Astrocyte of the spinal cord (primary cell): ENCODE measurements around the gene CLSTN3.

Experiments used
- DNase-seq: peaks from one replicate; pipeline ENCODE4 v3.0.0; 2011; ENCODE audit warnings: low read depth, low spot score
- H3K4me3 ChIP-seq: 2 replicates; pipeline ENCODE4 v1.5.1; 2011; ENCODE audit warnings: low read depth, mild to moderate bottlenecking, low read length, moderate library complexity
- in situ Hi-C: cut with HindIII; loops from 2 replicates; pipeline ENCODE4 v1.10.0; 2017; ENCODE audit warnings: low sequenced_read_pairs
- TF ChIP-seq, protein P1 (sequence below): IDR thresholded peaks from 2 replicates; pipeline ENCODE4 v1.5.1; 2012; ENCODE audit warnings: low read depth, mild to moderate bottlenecking, low read length, inconsistent platforms

The CLSTN3 gene

DNA sequence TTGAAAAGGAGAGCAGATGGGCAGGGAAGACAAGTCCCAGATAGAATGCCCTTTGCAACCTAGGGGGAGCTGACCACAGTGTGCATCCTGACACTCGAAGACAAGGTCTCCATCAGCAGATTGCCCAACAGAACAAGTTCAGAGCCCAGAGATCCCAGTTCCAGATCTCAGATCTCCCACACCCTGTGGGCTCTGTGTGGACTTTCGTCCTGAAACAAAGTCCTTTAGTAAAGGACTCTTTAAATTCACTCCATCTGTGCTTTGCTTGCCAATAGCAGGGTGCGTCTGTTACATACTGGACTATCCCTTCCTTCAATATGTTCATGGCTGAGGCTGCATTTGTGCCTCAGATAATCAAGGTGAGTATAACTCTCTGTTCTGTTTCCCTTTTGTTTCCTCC lies 12.5 kb upstream of the CLSTN3 start:
- H3K4me3 ChIP-seq, result no peak overlapping the region
- in situ Hi-C loops, result no loop called here
- TF ChIP-seq, protein P1, sequence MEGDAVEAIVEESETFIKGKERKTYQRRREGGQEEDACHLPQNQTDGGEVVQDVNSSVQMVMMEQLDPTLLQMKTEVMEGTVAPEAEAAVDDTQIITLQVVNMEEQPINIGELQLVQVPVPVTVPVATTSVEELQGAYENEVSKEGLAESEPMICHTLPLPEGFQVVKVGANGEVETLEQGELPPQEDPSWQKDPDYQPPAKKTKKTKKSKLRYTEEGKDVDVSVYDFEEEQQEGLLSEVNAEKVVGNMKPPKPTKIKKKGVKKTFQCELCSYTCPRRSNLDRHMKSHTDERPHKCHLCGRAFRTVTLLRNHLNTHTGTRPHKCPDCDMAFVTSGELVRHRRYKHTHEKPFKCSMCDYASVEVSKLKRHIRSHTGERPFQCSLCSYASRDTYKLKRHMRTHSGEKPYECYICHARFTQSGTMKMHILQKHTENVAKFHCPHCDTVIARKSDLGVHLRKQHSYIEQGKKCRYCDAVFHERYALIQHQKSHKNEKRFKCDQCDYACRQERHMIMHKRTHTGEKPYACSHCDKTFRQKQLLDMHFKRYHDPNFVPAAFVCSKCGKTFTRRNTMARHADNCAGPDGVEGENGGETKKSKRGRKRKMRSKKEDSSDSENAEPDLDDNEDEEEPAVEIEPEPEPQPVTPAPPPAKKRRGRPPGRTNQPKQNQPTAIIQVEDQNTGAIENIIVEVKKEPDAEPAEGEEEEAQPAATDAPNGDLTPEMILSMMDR, result no peak
- DNase-seq, result no peak

DNA sequence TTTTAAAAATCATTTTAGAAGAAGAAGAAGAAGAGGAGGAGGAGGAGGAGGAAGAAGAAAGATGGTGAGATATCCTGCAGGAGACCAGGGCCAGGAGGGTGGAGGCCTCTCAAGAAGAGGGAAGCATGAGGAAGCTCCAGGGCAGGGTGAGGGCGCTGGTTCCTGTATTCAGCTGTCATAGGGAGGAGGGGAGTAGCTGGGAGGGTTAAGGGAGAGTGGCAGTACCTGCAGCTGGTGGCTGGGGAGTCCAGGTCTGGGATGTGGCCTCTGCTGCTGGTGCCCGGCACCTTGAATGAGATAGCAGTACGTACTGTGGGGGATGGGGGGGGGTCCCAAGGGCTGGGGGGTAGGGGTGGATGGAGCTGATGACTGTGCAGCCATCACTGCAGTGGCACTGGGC lies 11.3 kb upstream of the CLSTN3 start:
- no peak overlapping the region for H3K4me3 ChIP-seq
- TF ChIP-seq, protein P1, result no peak
- in situ Hi-C loops, result no loop called here
- no peak for DNase-seq

DNA sequence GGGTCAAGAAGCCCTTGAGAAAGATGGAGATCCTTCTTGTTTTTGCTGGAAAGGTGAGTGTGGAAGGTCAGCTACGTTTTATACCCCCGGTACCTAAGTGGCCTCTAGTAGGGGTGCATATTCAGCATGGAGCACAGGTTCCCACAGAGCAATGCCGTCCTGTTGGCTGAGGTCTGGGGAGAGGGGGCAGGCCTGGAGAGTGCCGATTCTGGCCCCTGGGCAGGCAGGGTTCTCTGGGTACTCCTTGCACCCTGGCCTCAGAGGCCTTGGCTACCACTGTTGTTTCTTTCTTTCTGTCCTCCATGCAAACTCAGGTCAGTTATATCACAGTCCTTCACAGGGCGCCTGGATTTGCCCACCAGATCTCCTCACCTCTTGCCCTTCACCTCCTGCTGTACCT lies 10.0 kb upstream of the CLSTN3 start:
- no peak for DNase-seq
- in situ Hi-C loops, result no loop called here
- TF ChIP-seq, protein P1, result no peak
- no peak overlapping the region for H3K4me3 ChIP-seq

DNA sequence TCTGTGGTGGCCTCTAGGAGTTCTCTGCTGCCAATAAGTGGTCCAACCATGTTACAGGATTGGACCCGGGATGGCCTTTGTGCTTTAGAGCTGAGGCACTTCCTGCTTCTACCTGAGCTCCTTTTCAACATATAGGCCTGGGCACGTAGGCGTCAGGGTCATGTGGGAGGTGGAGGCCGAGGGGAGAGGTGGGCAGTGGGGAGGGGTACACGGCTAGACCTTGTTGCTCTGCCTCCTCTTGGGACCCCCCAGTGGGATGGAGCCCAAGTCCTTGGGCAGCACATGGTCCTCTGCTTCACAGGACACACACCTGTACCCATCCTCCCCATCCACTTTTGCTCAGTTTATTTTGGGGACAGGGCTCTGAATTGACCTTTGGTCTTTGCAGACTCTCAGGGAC lies 8.8 kb upstream of the CLSTN3 start:
- no peak for DNase-seq
- no peak overlapping the region for H3K4me3 ChIP-seq
- in situ Hi-C loops, result no loop called here
- TF ChIP-seq, protein P1, result no peak

DNA sequence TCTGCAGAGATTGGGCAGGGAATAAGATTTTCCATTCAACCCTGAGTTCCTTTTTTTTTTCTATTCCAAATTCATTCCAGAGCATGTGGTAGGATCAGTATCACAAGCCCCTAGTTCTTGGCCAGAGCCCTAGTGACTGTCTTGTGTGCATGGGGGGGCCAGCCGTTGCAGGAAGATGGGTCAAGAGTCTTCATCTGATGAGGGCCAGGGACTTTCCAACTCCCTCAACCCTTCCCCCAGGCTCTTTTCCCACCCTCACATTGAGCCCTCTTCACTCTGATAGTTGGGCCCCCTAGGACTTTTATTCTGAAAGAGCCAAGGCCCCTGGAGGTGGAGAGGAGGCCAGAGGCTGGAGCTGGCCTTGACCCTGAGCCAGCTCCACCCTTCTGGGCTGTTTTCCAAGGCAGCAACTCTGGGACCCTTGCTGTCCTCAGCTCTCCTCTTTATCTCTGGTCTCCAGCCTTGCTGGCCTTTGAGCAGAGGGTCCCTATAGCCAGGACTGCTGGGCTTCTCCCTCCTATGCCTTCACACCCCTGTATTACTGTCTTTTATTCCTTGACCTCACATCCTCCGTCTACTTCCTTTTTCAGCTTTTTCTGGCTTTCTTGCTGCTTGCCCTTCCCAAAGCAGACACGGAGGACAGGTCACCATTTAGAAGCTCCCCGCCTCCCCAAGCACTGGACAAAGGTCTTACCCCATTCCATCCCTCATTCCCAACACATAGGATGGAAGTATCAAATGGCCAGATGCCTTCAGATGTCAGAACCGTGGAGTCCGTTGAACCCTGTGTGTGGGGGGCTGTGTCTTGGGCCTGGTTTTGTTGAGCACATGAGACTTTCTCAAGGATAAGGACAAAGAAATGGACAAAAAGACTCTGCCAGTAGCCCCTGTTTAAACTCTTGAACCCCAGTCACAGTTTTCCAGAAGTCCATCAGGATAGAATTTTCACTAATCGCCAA lies 7.1 kb upstream of the CLSTN3 start:
- in situ Hi-C loops, result no loop called here
- TF ChIP-seq, protein P1, result no peak
- DNase-seq, result no peak
- no peak overlapping the region for H3K4me3 ChIP-seq

DNA sequence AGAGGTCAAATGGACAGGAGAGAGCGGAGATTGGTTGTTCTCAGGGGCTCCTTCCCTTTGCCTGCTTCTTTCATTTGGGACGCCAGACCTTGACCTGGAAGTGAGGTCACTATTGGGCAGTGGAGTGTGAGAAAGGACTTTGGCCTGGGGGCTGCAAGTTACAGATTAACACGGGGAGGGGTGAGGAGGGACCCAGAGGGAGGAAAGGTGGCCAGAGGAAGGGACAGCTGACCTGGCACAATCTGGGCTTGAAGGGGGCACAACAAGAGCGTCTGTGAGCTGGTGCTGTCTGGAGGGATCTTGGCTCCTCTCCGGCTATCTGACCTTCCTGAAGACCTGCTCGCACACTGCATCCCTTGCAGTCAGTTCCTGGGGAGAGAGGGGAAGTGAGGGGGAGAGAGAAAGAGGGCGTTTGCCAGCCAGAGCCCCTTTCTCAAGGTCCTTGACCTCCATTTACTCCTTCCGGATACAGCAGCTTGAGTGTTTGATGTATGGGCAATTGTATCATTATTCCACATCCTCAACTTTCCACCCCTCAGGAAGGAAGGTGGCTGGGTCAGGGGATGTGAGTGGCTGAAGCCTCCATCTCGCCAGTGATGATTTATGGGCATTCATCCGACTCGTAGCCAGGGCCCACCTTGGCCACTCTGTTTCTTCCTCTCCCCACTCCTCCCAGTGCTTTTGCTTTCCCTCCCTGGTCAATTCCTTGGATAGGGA lies 6.2 kb upstream of the CLSTN3 start:
- DNase-seq, result no peak
- no peak overlapping the region for H3K4me3 ChIP-seq
- TF ChIP-seq, protein P1, result no peak
- in situ Hi-C loops, result no loop called here
